B cell (primary cell): ENCODE measurements around the gene SLC35F3.

Source experiments
- CTCF ChIP-seq: fragments of 200-600 bp; IDR thresholded peaks from one replicate; pipeline ENCODE4 v1.8.0; 2022; ENCODE audit warnings: antibody characterized with exemption, mild to moderate bottlenecking
- EZH2 ChIP-seq: IDR thresholded peaks from 2 replicates; pipeline ENCODE4 v1.6.1; 2012; ENCODE audit warnings: borderline replicate concordance, low read depth, mild to moderate bottlenecking, moderate library complexity, low read length; ENCODE audit not compliant: insufficient read depth, poor library complexity, severe bottlenecking

DNA sequence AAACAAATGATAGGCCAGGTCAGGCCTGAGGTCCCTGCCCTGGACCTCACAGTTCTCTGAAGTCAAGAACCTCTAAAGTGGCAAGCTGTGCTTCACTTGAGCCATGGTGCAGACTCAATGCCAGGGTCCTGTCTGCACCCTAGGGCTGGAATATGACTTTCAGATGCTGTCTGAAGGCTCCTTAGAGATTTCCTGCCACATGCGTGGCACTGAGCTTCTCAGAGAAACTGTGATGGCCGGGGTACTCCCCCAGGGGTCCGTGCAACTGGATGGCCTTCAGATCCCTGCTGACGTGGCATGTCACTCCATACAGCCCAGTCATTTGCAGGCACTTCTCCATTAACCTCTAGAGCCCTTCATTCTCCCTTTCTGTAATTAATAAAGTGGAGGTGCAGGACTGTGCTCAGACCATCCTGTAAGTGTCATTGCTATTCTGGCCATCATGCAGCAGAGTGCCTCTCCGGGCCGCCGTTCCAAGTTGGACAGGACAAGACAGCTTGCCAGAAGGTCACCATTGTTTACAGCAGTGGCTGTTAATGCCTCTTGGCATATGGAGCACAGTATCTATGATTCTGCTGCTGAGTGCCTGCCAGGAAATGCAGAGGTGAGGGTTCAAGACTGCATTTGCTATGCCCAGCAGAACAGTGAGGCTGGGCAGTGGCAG, 263.7 kb downstream of the SLC35F3 start:
- TF ChIP-seq CTCF (no peak), EZH2 (no peak)
